ENCODE results near the gene MAML3.
"Not testable (repeated sequence)": the region's sequence is repeated elsewhere in the genome, so short reads cannot be mapped to it uniquely, and the experiment has no call there.

The MAML3 gene

DNA sequence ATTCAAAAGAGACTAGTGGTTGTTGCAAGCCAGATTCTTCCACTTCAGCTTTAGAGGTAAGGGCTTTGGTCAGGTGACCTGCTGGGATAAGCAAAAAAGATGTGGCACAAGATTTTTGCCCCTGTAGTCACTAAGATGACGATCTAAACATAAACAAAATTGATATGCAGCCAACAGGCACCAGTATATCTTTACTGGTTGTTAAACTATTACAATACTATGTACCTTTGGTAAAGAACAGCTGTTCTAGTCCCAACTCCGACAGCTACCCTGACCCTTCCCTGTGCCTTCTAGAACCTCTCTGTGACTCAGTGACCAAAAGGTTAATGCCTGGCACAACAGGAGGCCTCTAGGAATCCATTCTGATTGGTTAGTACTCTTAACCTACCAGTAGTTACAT lies 428.7 kb downstream of the MAML3 start:
- no peak for DNase-seq (ENCODE audit: low spot score)

DNA sequence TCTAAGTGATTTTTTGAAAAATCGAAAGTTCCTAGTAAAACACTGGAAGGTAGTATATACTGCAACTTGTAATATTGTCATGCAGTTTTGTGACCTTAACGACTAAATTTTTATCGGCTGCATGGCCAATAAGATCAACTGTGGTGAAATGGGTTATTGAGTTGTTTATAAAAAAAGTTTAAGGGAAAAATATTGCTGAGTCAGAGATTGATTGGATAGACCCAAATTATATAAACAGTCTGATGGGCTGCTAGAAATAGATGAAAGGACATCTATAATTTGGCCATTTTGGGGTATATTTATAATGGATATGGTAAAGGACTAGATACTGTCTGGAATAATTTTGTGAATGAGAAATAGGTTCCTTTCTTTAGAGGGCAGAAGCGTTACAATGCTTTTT lies 432.2 kb downstream of the MAML3 start:
- no peak for DNase-seq (ENCODE audit: low spot score)

DNA sequence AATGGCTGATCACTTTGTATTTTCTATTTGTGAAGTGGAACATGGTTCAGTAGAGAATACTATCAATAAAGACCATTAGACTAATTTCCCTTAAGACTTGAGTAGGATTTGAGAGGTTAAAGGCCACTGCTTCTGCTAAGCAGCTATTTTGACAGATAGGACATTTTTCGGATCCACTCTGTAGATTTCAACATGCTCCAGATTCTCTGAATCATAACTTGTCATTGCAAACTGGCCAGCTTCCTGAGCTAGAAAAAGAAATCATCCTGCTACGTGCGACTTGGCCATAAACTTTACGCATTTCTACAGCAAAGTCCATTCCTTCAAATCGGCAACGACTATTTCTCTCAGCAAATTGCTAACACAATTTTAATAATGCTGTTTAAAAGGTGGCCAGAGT lies 433.2 kb downstream of the MAML3 start:
- no peak for DNase-seq (ENCODE audit: low spot score)

DNA sequence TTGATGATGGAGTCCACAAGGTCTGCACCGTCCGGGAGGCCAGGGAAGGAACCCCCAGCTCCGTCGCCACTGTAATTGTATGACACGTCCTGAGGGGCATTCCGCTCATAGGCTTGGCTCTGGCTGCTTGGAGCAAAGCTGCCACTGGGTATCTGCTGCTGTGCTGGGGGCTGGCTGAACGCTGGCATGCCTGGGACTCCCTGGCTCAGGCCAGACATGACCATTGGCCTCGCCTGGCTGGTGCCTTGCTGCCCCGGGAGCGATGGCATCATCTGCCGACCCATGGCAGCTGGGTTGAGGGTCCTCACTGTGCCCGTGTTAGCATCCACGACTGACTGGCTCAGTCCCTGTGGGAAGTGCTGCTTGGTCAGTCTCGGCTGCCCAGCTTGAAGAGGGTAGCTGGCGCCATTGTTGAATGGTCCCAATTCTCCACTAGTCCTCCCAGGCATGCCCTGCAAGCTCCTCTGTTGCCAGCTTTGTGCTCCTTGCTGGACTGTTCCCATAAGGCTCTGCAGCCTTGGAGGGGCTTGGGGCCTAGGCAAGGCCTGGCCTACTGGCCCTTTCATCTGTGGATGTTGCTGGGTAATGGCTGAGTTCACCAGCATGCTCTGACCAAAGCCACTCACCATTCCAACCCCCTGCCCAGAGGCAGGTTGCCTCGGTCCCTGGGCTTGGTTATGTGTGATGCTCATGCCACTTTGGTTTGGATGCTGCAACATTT lies 434.4 kb downstream of the MAML3 start:
- no peak for DNase-seq (ENCODE audit: low spot score)

DNA sequence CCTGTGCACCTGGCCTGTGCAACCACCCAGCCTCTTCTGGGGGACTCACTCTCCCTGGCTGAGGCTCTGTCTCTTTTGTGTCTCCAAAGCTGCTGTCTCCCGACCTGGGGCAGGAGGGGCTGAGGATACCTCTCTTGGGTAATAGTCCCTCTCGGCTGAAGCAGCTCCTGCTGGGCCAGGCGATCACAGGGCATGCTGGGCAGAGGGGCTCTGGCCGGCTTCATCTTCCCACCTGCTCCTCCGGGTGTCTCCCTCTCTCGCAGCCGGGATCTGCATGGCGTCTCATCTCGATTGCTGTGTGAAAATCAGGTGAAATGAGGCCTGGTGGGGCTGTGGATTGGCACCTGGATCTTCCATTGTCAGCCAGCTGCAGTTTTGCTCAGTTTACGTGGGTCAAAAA lies 435.2 kb downstream of the MAML3 start:
- no peak for DNase-seq (ENCODE audit: low spot score)

DNA sequence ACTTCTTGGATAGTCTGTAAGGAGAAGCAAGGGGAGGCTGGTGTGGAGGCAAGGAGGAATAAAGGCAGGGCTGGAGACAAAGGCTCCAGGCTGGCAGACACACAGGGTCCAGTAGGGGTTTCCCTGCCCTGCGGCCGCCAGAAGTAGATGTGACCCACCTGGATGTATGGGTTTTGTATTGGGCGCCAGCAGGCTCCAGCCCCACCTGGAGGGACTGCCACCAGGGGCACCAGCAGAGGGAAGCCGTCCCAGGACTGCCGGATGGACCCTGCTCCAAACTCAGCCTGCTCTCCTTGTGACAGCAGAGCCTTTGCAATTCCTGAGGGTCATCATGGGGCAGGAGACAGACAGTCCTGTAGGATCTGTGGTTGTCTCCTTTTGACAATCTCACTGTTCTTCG lies 435.6 kb downstream of the MAML3 start:
- DNase-seq (ENCODE audit: low spot score) = no peak

DNA sequence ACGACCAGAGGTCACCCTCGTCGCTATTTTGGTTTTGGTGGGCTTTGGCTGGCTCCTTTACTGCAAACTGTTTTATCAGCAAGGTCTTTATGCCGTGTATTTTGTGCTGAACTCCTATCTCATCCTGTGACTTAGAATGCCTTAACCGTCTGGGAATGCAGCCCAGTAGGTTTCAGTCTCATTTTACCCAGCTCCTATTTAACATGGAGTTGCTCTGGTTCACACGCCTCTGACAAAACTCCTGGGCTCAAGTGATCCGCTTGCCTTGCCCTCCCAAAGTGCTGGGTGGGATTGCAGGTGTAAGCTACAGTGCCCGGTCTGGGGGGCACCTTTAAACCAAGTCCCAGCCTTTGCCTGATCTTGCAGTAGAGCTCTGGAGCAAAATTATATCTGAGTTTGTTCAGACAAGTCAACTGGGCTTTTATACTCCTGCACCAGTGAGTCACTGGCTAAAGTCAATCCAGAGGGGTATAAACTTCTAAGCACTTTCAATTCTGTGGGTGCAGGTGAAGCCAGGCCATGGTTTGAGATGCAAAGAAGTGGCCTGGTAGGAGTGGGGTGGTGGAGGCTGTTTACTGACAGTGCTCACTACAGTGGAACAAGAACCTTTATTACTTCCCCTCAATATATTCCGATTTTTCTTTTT lies 438.1 kb downstream of the MAML3 start:
- DNase-seq (ENCODE audit: low spot score) = no peak

DNA sequence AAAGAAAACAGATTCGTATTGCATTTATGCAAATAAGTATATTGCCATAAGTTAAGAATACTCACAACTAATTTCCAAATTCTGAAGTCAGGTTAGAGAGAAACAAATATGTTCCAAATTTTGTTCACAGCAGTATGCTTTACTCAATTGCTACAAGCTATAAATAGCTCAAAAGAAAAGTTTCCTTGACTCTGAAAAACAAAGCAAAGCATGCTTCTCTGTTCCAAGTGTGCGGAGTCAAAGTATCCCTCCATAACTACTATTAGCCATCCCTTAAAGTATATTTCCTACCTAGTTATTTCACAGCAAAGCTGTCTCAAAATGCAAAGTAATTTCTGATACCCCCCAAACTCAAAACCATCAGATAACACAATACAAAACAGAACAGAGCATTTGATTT lies 441.1 kb downstream of the MAML3 start:
- DNase-seq (ENCODE audit: low spot score) = no peak

DNA sequence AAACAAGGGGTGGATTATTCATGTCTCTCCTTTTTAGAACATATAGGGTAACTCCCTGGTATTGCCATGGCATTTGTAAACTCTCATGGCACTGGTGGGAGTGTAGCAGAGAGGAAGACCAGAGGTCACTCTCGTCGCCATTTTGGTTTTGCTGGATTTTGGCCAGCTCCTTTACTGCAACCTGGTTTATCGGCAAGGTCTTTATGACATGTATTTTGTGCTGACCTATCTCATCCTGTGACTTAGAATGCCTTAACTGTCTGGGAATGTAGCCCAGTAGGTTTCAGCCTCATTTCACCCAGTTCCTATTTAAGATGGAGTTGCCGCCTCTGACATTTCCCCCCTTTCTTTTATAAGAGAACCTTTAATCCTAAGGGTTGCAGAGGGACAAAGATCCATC lies 442.5 kb downstream of the MAML3 start:
- no peak for DNase-seq (ENCODE audit: low spot score)

DNA sequence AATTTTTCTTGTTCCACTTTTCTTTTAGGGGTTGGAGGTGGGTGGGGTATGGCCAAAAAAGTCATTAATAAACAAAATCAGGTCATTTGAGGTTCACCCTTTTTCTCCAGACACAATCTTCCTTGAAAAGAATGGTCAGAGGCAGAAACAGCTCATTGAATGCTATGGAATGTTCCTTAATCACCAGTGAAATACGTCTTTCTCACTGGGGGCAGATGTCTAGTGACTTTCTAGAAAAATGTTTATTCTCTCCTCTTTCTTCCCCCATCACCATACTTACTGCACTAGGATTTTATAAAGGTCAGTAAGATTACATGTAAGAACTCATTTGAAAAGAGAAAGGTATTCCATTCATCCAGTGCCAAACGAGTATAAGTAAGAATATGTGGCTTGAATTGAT lies 443.9 kb downstream of the MAML3 start:
- DNase-seq (ENCODE audit: low spot score) = no peak

DNA sequence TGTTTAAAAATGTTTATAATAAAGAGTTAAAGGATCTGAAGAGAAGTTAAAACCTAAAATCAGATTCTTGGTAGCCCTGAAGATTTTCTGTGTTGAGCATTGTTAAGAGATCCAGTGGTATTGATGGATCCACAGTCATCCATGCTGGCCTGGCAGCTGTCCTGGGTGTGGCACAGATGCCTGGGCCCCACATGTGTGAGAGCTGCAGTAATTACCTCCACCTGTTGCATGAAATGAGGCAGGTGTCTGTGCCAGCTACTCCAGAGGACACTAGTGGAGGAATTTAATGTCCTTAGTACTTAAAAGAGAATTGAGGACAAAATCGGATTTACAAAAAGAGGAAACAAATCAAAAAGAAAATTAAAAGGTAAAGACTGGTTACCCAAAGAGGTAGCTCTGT lies 444.3 kb downstream of the MAML3 start:
- no peak for DNase-seq (ENCODE audit: low spot score)

DNA sequence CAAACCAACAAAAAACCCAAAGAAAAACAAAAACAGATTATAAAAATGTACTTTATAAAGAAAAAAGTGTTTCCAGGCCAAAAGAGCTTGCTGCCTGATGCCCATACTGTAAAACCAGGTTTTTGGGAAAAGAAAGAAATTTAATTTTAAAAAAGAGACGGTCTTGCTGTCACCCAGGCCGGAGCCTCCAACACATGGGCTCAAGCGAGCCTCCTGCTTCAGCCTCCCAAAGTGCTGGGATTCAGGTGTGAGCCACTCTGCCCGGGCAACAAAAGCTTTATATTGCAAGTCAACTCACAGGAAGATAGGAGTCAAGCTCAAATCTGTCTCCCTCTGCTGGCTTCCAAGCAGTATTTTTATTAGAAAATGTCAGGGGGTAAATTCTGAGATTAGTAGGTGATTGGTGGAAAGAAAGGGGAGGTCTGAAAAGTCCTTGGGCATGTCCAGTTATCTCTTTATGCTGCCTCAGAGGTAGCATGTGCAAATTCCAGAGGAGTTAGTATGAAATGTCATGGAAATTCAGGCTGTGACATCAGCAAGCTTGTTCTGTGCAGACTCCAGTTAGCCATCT lies 449.0 kb downstream of the MAML3 start:
- DNase-seq (ENCODE audit: low spot score) = no peak

DNA sequence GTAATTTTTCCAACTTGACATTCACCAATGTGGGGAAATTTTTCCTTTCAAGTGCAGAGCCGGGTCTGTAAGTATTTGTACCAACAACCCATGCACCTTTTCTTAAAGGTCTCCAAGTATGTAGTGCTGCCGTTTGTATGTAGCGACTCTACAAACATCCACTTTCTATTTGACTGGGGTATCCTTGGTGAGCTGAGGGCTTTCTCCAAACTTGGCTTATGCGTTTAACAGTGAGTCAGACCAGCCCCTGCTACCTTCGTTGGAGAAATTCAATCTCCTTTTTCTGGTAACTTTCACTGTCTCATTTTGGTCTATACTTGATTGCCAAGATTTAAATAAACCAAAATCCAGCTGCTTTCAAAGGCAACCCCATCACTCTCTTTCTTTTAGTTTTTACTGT lies 453.4 kb downstream of the MAML3 start:
- DNase-seq (ENCODE audit: low spot score) = no peak

DNA sequence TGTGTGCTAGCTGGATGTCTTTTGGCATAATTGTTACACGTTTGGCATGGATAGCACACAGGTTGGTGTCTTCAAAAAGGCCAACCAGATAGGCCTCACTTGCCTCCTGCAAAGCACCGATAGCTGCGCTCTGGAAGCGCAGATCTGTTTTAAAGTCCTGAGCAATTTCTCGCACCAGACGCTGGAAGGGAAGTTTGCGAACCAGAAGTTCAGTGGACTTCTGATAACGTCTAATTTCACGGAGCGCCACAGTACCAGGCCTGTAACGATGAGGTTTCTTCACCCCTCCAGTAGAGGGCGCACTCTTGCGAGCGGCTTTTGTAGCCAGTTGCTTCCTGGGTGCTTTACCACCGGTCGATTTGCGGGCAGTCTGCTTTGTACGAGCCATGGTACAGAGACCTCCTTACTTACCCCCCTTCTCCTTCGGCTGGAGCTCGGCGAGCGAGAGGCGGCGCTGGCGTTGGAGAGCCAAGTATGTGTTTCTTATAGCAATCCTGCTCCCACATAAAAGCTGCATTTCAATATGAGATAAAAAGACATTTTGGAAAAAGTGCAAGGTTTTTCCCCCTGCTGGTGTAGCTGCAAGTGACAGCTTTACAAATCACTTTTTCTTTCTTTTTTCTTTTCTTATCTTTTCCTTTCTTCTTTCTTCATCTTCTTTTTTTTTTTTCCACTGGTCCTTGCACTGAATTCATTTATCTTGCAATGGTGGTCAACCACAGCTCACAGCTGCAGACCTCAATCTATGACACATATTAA lies 455.6 kb downstream of the MAML3 start:
- DNase-seq (ENCODE audit: low spot score) = not testable (repeated sequence)

DNA sequence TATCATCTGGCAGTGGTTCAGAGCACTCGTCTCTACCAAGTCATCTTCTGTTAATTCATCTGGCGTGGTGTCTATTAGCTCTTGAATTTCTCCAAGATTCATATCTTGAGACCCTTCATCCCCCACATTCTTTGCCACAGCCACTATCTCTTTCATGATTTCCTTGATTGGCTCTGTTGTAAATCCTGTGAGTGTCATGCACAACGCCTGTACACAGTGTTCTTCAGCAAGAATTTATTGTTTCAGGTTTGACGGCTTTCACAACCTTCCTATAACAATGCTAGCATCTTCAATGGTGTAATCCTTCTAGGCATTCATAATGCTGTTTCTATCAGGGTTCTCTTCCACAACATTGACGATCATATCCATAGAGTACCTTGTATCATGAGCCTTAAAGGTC lies 457.5 kb downstream of the MAML3 start:
- DNase-seq (ENCODE audit: low spot score) = no peak

DNA sequence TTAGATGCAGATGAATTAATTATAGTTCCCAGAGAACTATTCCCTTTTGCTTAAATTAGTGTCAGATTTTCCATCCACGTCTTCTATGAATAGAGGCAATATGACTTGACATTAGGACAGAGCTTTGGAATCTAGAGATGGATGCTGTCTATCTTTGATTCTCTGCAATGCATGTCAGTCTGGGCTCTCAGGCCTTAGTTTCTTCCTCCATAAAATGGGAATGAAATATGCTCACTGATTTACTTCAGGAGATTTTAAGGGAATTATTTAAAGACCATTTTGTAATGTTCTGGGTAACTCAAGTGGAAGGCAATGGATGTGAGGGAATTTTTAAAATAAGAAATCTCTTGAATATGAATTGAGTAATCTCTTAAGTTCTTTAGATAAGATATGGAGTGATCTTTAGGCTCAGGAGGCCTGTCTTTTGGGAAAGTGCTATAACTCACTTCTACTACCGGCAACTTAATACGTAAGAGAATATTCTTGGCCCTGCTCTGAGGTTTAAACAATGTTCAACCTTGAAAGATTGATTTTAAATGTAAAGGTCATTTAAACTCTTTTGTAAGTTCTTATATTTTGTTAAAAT lies 459.4 kb downstream of the MAML3 start:
- no peak for DNase-seq (ENCODE audit: low spot score)

DNA sequence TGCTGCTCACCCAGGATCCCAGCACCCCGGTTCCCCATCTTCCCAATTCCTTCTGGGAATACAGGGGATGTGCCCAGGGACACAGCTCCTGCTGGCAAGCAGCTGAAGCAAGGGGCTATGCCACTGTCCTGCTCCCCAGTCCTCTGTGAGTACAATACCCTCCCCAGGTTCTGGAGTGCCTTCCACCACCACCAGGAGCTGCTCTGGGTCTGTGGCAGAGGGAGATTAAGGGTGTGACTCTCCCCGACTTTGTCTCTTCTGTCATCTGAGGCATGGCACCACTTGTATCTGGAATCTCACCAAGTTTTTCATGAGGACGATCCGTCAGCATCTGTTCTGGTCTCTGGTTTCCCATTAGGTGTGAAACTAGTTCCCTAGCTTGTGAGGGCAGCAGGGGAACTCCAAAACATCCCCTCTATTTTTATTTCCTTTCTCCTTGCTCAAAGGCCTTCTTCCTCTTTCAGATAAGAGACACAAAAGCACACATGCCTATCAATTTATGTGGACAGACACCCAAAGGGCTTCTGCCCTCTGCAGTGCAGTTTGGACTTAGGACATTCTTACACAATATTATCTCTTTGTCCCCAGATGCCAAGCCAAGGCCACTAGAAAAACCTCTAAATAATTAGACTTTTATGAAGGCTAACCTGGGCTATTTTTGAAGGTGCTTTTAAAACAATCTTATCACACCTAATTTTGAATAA lies 461.5 kb downstream of the MAML3 start:
- no peak for DNase-seq (ENCODE audit: low spot score)

DNA sequence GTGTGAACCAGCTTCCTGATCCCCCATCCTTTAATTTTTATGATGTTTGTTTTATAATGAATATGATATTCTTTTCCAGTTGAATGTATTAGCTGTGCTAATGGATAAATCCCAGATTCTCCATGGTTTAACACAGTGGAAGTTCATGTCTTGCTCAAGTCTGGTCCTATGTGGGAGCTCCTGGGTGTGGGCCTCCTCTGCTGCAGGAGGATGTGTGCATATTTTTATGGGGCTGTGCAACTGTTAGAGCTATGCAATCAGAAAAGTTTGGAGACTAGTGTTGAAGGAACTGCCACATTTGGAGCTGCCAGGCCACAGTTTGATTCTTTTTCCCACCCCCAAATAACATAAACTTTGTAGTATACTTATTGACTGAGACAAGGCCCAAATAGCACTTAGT lies 463.6 kb downstream of the MAML3 start:
- DNase-seq (ENCODE audit: low spot score) = no peak

DNA sequence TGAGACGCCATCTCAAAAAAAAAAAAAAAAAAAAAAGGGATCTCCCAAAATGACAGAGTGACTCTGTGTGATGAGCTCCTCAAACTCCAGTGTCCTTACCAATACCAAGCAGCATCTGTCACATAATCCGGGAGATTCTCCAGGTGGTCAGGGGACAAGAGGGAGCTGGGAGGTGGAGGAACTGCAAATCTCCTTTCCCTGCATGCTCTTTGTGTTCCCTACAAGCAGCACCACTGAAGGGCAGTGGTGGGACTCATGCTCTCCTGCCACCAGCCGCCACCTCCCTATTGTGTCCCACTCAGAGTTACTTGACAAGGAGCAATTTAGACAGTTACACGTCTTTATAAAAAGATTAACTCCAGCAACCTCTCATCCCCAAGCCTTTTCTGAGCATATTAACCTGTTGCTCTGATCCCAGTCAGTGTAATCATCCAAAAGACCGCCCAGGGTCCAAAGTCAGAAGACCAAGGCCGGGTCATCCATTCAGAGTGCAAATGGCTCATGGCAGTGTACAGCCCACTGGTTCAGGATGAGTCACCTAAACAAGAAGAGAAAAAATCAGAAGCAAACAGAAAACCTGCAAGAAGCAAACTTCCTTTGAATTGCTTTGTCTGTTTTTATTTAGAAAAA lies 464.8 kb downstream of the MAML3 start:
- DNase-seq (ENCODE audit: low spot score) = no peak

DNA sequence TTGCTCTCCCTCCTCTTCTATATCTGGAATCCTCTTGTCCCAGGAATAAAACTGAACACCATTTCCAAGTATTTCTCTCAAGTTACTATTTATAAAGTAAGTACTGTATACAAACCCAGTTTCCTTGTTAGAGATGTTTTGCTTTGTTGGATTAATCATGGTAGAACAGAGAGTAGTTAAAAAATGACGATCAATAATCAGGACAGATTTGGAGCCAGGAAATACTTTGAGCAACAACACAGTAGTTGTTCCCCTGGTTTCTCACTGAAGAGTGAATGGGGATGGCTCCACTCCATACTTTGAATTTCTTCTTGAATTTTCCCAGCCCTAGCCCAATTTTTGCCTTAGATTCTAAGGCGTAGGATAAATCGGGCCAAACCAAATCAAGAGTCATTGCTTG lies 467.0 kb downstream of the MAML3 start:
- no peak for DNase-seq (ENCODE audit: low spot score)

DNA sequence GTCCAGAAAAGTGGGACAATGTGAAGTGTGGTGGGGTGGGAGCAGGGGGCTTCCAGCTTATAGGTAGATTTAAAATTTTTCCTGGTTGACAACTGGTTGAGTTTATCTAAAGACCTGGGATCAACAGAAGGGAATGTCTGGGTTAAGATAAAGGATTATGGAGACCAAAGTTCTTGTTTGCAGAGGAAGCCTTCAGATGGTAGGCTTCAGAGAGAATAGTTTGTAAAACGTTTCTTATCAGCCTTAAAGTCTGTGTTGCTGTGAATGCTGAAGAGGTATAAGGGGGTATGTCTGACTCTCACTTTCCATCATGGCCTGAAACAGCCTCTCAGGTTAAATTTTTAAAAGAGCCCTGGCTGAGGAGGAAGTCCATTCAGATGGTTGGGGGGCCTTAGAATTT lies 467.9 kb downstream of the MAML3 start:
- DNase-seq (ENCODE audit: low spot score) = no peak

DNA sequence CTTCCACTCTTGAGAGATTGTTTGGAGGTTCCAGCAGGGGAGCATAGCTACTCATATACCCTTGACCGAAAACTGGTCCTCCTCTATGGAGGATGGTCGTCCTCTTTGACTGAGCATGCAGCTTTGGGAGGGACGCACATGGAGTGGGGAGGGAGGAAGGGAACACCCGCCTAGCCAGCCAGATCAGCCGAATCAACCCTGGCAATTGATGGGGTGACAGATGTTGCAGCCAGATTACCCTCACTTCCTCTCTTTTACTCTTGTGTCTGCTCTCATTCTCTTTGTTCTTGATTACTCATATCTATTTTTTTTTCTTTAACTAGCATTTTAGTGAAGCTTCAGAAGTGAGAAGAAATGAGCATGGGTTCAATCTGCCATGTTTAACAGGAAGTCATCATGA lies 468.8 kb downstream of the MAML3 start:
- DNase-seq (ENCODE audit: low spot score) = no peak

Data from left forelimb (tissue), 1 donor.